ENCODE results near the gene LCLAT1.

DNA sequence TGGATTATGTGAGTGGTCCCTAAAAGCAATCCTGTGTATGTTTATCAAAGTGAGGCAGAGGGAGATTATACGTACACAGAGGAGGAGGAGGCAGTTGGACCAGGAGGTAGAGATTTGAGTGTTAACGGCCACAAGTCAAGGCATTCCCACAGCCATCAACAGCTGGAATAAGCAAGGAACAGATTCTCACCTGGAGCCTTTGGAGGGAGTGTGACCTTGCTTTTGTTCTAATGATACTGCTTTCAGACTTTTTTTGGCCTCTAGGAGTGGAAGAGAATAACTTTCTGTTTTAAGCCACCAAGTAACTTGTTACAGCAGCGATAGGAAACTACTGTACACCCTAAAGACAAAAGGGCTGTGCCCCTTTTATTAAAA, 18.1 kb downstream of the LCLAT1 start:
- TF ChIP-seq GATA3 (IDR thresholded peaks at IDR 0.05; ENCODE audit: low read depth, low read length) (no peak), GATA2 (IDR thresholded peaks at IDR 0.05; ENCODE audit: low read depth, low read length) (no peak)

Measured in SH-SY5Y (cell line).